ENCODE measurements around the gene FAM47B. TPM values are rescaled to one million over a fixed set of nuclear protein-coding genes. Genes with fewer than 3 reads are reported as not detected.

Gene FAM47B
- total RNA-seq, 4 donors from 2014 or later: not detected

- DNase-seq (no peak), ATAC-seq (no peak)
- H3K4me3 ChIP-seq: no peak overlapping the region
- H3K4me1 ChIP-seq: no peaks in the 10 kb centered on the region
- in situ Hi-C loops (cut with MboI; ENCODE audit: low sequenced_read_pairs in 4 of 4): no loop called here
- no peaks in the 10 kb centered on the region for H3K9me3 ChIP-seq
- H3K27ac ChIP-seq: no peak overlapping the region
- TF ChIP-seq POLR2A (IDR thresholded peaks at IDR 0.05): no peak
- TF ChIP-seq CTCF (IDR thresholded peaks at IDR 0.05 in 4 of 5, conservative IDR thresholded peaks at IDR 0.05 in 1 of 5): no peak
- intact Hi-C loops (cut with DNase I; ENCODE audit: low total_unique reads): no loop called here
- H3K27me3 ChIP-seq: peaks cover 0 to 2% (median 0%) of the 10 kb centered on the region in 3 donors
- no peaks in the 10 kb centered on the region for H3K36me3 ChIP-seq
Measured at GRCh38 chrX:34972206-34972605, 29.6 kb downstream of the FAM47B start.

- H3K4me1 ChIP-seq: no peaks in the 10 kb centered on the region
- no peaks in the 10 kb centered on the region for H3K9me3 ChIP-seq
- in situ Hi-C loops (cut with MboI; ENCODE audit: low sequenced_read_pairs in 4 of 4) (no loop called here), intact Hi-C loops (cut with DNase I; ENCODE audit: low total_unique reads) (no loop called here)
- ATAC-seq (no peak), DNase-seq (no peak)
- TF ChIP-seq CTCF (IDR thresholded peaks at IDR 0.05 in 4 of 5, conservative IDR thresholded peaks at IDR 0.05 in 1 of 5) (no peak), POLR2A (IDR thresholded peaks at IDR 0.05) (no peak)
- H3K36me3 ChIP-seq: no peaks in the 10 kb centered on the region
- H3K27me3 ChIP-seq: no peaks in the 10 kb centered on the region
- no peak overlapping the region for H3K4me3 ChIP-seq
- no peak overlapping the region for H3K27ac ChIP-seq
Measured at GRCh38 chrX:34978171-34978570, 35.6 kb downstream of the FAM47B start.

- H3K27ac ChIP-seq: no peak overlapping the region
- no peak for TF ChIP-seq POLR2A (IDR thresholded peaks at IDR 0.05)
- TF ChIP-seq CTCF (IDR thresholded peaks at IDR 0.05 in 4 of 5, conservative IDR thresholded peaks at IDR 0.05 in 1 of 5): no peak
- DNase-seq: no peak
- in situ Hi-C loops (cut with MboI; ENCODE audit: low sequenced_read_pairs in 4 of 4) (no loop called here), intact Hi-C loops (cut with DNase I; ENCODE audit: low total_unique reads) (no loop called here)
- H3K27me3 ChIP-seq: no peaks in the 10 kb centered on the region
- no peaks in the 10 kb centered on the region for H3K36me3 ChIP-seq
- ATAC-seq: no peak
- H3K9me3 ChIP-seq: no peaks in the 10 kb centered on the region
- no peaks in the 10 kb centered on the region for H3K4me1 ChIP-seq
- H3K4me3 ChIP-seq: no peak overlapping the region
Measured at GRCh38 chrX:34987646-34988045, 45.0 kb downstream of the FAM47B start.
